ENCODE data around the gene HOXC12.

GRCh38 chr12:53980104-53980801 is 25.6 kb downstream of the HOXC12 start:
- no peak for TF ChIP-seq CTCF (conservative IDR thresholded peaks at IDR 0.05)
- no peak for TF ChIP-seq ZFX (IDR thresholded peaks at IDR 0.05)
